Measurements from ENCODE around the gene CYP27A1. TPM values are rescaled to one million over a fixed set of nuclear protein-coding genes. Genes with fewer than 3 reads are reported as not detected.
A peak's percentile ranks its signal among the peaks of the same experiment; 100 is the strongest.

Gene CYP27A1
- total RNA-seq, 2 donors from 2014 or later: 32.8 to 53.7 TPM

DNA sequence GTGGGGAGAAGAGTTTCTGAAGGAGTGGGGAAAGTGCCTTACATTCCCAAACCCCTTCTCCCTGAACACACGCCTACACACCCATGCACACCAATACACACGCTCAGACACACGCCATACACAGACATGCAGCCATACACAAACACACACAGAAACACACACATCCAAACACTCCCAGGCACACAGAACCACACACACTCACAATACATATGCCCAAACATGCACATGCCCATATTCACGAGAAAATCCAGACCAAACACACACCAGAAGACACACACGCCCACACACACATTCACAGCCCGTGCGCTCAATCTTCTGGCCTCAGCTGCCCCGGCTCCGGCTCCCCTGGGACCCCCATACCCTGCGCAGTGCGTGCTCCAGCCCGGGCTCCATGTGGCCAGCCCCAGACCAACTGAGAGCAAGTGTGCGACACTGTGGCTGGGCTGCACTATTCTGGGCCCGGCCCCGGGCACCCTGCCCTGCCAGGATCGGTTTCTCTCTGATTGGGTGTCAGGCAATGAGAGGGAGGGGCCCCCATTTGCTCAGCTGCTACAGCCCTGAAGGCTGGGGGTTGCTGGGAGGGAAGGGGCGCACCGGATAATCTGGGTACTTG lies 49.5 kb downstream of the CYP27A1 start, which contains the start of gene PRKAG3:
PRKAG3 (minus strand) TSS at position 426 of the 613 bp plus-strand sequence.
- Mint-ChIP-seq H3K27me3 (ENCODE audit: insufficient read depth) (peaks cover 3% of the 10 kb centered on the region), H3K9me3 (no peaks in the 10 kb centered on the region), H3K27ac (peak within 1 kb of the TSS; percentile 4), H3K36me3 (ENCODE audit: low read depth) (no peaks in the 10 kb centered on the region), H3K4me1 (peaks cover 11% of the 10 kb centered on the region), H3K4me3 (no peak within 1 kb of the TSS)
- no peaks in the 10 kb centered on the region for H3K36me3 ChIP-seq (ENCODE audit: control insufficient read depth, insufficient read depth, low read length)
- TF ChIP-seq CTCF (conservative IDR thresholded peaks at IDR 0.05): no peak
- WGBS, 2 experiments (ENCODE audit: insufficient coverage in 1 of 2, insufficient read length in 1 of 2): 92% methylated on average over 10 to 18 of the region's 18 CpGs
- no peaks in the 10 kb centered on the region for H3K9me3 ChIP-seq (ENCODE audit: control insufficient read depth, low read length)
- no peak within 1 kb of the TSS for H3K4me3 ChIP-seq (ENCODE audit: low read length)
- H3K4me1 ChIP-seq (ENCODE audit: control insufficient read depth, insufficient read depth, low read length): peaks cover 2% of the 10 kb centered on the region
- no peaks in the 10 kb centered on the region for H3K27me3 ChIP-seq (ENCODE audit: control insufficient read depth, insufficient read depth, low read length, poor library complexity, severe bottlenecking)
- no peak within 1 kb of the TSS for H3K27ac ChIP-seq (ENCODE audit: low read depth, low read length)
- no peak within 1 kb of the TSS for H3K9ac ChIP-seq (ENCODE audit: extremely low read depth, low read length, poor library complexity, severe bottlenecking)
- no peak for DNase-seq

DNA sequence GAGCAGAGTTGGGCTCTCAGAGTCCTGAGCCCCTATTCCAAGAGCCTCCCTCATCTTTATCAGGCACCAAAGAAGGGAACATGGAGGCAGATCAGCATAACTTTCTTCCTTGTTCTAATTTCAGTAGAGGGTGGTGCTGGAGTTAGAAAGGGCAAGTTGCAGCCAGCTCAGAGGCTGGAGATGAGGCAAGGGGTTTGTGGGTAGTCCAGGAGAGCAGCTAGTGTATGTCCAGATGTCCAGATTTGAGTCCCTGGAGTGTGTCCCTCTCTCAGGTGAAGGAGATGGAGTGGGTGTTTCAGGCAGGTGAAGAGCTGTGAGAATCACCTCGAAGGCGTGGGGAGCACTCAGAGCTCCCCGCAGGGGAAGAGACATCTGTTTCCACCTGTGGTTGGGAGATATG lies 50.1 kb downstream of the CYP27A1 start:
- DNase-seq: no peak
- Histone ChIP-seq H3K36me3 (ENCODE audit: control insufficient read depth, insufficient read depth, low read length) (no peaks in the 10 kb centered on the region), H3K4me3 (ENCODE audit: low read length) (no peak overlapping the region), H3K9me3 (ENCODE audit: control insufficient read depth, low read length) (no peaks in the 10 kb centered on the region), H3K9ac (ENCODE audit: extremely low read depth, low read length, poor library complexity, severe bottlenecking) (no peak overlapping the region), H3K4me1 (ENCODE audit: control insufficient read depth, insufficient read depth, low read length) (peaks cover 2% of the 10 kb centered on the region), H3K27ac (ENCODE audit: low read depth, low read length) (no peak overlapping the region), H3K27me3 (ENCODE audit: control insufficient read depth, insufficient read depth, low read length, poor library complexity, severe bottlenecking) (no peaks in the 10 kb centered on the region)
- no peak overlapping the region for H3K4me3 Mint-ChIP-seq
- TF ChIP-seq CTCF (conservative IDR thresholded peaks at IDR 0.05): no peak
- H3K27ac Mint-ChIP-seq: peak overlapping the region; percentile 4
- 82 to 100% methylated on average over 1 to 3 of the region's 3 CpGs for WGBS, 2 experiments (ENCODE audit: insufficient coverage in 1 of 2, insufficient read length in 1 of 2)
- peaks cover 6% of the 10 kb centered on the region for H3K27me3 Mint-ChIP-seq (ENCODE audit: insufficient read depth)
- no peaks in the 10 kb centered on the region for H3K9me3 Mint-ChIP-seq
- no peaks in the 10 kb centered on the region for H3K36me3 Mint-ChIP-seq (ENCODE audit: low read depth)
- peaks cover 11% of the 10 kb centered on the region for H3K4me1 Mint-ChIP-seq

DNA sequence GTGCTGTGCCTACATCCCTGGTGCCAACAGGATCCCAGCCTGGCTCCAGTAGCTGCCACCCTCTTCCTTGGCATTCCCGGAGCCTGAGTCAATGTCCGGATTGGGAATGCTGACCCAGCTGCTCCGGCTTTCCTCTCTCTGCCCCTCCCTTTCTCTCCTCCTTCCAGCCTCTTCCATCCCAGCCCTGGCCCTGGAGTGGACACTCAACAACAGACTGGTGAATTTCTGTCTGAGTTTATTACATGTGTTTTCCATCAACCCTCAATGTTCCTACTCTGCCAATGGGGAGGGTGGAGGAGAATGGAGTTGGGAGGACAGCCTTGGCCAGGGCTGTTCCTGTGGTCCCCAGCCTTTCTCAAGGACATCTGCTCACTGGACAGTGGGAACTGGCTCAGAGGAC lies 50.6 kb downstream of the CYP27A1 start:
- 85 to 100% methylated on average over 1 to 3 of the region's 3 CpGs for WGBS, 2 experiments (ENCODE audit: insufficient coverage in 1 of 2, insufficient read length in 1 of 2)
- Mint-ChIP-seq H3K9me3 (no peaks in the 10 kb centered on the region), H3K36me3 (ENCODE audit: low read depth) (no peaks in the 10 kb centered on the region), H3K27ac (no peak overlapping the region), H3K27me3 (ENCODE audit: insufficient read depth) (peaks cover 10% of the 10 kb centered on the region), H3K4me1 (peaks cover 11% of the 10 kb centered on the region), H3K4me3 (no peak overlapping the region)
- Histone ChIP-seq H3K4me3 (ENCODE audit: low read length) (no peak overlapping the region), H3K36me3 (ENCODE audit: control insufficient read depth, insufficient read depth, low read length) (no peaks in the 10 kb centered on the region), H3K4me1 (ENCODE audit: control insufficient read depth, insufficient read depth, low read length) (peaks cover 2% of the 10 kb centered on the region), H3K9ac (ENCODE audit: extremely low read depth, low read length, poor library complexity, severe bottlenecking) (no peak overlapping the region), H3K9me3 (ENCODE audit: control insufficient read depth, low read length) (no peaks in the 10 kb centered on the region), H3K27ac (ENCODE audit: low read depth, low read length) (no peak overlapping the region), H3K27me3 (ENCODE audit: control insufficient read depth, insufficient read depth, low read length, poor library complexity, severe bottlenecking) (no peaks in the 10 kb centered on the region)
- TF ChIP-seq CTCF (conservative IDR thresholded peaks at IDR 0.05): no peak
- DNase-seq: no peak
